Activated CD4-positive, alpha-beta T cell treated with anti-CD3 and anti-CD28 coated beads, Interleukin-2, amount 50 U/mL, for 48 hours (primary cell): ENCODE measurements around the gene GSTM4.
"Not testable (repeated sequence)": the region's sequence is repeated elsewhere in the genome, so short reads cannot be mapped to it uniquely, and the experiment has no call there.

Experiments used
- DNase-seq, 2 experiments: peaks; one replicate each; pipeline ENCODE4 v3.0.0-alpha.2; 2020

The GSTM4 gene

DNA sequence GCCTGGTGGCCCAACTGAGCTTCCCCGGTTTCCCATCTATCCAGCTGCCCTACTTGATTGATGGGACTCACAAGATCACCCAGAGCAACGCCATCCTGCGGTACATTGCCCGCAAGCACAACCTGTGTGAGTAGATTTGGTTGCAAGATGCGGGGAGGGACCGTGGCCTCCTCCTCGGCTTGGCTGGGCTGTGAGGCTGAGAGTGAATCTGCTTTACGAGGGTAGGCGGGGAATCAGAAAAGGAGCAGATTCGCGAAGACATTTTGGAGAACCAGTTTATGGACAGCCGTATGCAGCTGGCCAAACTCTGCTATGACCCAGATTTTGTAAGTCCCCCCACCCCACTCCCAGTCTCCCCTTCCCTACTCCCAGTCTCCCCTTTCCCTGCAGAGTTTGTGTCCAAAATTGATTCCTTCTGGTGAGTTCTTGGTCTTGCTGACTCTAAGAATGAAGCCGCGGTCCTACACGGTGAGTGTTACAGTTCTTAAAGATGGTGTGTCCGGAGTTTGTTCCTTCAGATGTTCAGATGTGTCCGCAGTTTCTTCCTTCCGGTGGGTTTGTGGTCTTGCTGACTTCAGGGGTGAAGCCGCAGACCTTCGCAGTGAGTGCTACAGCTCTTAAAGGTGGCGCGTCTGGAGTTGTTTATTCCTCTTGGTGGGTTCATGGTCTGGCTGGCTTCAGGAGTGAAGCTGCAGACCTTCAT is 13.5 kb downstream of the GSTM4 start:
- no peak for DNase-seq

DNA sequence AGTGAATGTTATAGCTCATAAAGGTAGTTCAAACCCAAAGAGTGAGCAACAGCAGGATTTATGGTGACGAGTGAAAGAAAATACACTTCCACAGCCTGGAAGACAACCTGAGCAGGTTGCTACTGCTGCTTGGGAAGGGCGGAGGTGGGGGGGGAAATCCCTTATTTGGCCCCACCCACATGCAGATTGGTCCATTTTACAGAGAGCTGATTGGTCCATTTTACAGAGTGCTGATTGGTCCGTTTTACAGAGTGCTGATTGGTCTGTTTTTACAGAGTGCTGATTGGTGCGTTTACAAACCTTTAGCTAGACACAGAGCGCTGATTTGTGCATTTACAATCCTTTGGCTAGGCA is 14.0 kb downstream of the GSTM4 start:
- not testable (repeated sequence) for DNase-seq

DNA sequence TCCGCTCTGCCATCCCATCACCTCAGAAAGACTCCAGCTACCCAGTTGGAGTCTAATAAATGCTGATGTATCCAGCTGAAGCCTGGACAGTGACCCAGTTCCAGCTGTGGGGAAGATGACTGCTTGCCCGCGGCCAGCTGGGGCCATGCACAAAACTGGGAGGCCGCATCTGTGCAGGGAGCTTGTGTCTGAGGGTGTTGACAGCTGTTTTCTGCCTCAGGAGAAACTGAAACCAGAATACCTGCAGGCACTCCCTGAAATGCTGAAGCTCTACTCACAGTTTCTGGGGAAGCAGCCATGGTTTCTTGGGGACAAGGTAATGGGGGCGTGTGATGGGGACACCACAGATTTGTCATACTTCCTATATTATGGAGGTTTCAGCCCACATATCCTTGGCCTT is 15.2 kb downstream of the GSTM4 start:
- DNase-seq: no peak

DNA sequence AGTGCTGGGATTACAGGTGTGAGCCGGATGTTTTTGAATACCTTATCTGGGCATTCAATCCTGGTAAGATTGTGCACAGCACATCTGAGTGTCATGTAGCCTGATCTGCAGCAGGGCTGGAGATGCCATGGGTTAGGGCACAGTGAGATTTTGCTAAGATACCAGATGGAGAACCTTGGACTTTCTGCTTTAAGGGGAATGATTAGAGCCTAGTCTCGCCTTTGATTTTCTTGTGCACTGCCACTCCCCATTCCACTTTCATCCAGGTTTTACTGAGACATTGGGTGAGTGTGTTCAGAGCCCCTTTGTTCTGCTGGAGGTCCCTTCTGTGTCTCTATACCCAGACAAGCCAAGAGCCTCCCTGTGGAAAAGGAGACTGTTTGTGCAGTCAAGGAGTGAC is 18.0 kb downstream of the GSTM4 start:
- DNase-seq: not testable (repeated sequence)

DNA sequence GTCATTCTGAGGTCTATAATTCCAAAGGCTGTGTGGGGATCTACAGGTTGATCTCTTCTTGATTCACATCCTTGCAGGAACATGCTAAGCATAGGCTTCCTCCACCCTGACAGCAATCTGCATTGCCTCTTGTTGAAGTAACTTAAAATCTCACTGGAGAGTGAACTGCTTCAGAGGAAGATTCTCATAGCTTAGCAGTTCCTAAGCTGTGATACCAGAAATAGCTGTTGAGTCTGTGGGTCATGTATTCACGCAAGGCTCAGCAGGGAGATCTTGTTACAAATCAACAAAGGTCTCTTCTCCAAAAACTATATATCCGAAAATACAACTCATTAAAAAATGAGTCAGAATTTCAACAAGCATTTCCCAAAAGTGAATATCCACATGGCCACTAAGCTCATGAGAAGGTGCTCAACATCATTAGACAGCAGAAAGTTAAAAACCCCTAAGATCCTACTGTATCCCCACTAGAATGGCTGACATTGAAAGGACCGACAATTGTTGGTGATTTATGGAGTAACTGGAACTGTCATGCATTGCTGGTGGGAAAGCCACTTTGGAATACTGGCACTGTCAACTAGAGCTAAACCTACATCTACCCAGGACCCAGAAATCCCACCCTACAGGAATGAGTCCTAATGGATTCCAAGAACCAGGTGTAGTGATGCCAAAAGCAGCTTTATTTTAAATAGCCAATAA is 20.9 kb downstream of the GSTM4 start:
- DNase-seq: not testable (repeated sequence)

DNA sequence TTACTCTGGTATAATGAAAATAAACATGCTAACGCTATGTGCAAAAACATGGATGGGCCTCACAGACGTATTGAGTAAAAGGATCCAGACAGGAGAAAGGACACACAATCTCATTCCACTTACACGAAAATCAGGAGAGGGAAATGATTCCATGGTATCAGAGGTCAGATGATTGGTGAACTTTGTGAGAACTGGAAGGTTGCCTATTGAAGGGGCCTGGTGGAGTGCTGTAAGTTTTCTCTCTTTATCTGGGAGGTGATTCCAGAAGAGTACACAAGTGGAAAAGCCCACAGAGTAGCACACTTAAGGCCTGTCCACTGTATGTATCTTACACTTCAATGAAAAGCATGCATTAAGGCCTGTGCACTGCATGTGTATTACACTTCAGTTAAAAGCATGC is 21.6 kb downstream of the GSTM4 start:
- DNase-seq: no peak

DNA sequence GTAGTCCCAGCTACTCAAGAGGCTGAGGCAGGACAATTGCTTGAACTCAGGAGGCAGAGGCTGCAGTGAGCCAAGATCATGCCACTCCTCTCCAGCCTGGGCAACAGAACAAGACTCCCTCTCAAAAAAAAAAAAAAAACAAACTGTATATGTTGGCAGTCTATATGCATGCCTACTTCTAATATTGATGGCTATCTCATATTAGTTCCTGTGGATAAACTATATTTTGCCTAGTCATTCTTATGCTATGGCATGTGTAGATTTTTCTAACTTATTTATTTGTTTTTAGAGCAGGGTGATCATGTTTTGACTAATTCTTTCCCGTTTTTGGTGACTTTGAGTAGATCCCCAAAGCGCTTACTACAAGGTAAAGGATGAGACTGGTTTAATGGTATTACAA is 22.7 kb downstream of the GSTM4 start:
- not testable (repeated sequence) for DNase-seq

DNA sequence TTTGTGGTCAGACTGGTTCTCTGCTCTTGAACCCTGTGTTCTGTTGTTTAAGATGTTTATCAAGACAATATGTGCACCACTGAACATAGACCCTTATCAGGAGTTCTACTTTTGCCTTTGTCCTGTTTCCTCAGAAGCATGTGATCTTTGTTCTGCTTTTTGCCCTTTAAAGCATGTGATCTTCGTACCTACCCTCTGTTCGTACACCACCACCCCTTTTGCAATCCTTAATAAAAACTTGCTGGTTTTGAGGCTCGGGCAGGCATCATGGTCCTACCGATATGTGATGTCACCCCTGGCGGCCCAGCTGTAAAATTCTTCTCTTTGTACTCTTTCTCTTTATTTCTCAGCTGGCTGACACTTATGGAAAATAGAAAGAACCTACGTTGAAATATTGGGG is 28.9 kb downstream of the GSTM4 start:
- DNase-seq: not testable (repeated sequence)

DNA sequence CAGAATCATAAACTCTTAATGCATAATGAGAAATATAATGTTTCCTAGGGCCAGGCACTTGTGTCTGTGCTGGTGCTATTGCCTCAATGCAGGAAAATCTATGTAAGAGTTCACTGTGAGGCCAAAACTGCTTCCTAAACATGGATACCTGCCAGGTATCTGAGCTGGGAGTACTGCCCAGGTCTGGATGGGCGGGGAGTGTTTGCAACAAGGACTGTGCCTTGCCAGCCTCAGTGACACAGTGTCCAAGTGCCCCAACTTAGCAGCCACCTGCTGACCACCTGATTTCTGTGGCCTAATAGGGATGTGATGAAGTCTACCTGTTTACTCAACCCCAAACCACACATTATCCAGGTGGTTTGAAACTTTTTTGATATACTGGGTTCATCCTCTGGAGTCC is 29.5 kb downstream of the GSTM4 start:
- not testable (repeated sequence) for DNase-seq

DNA sequence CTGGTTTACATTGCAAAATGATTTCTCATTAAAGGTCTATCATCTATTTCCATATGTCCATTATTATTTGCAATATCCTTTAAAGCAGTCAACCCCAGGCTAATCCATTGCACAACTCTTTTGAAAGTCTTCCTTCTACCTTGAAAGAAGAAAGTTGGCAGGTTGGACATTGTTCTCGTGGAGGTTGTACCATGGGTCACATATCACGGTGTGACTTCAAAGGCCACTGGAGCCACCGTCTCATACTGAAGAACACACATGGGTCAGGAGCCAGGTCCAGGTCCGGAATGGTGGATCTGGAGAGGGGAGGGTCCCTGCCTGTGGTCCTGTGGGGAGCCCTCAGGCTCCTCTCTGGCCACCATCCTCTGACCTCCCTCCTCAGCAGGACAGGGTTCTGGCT is 30.0 kb downstream of the GSTM4 start:
- not testable (repeated sequence) for DNase-seq

DNA sequence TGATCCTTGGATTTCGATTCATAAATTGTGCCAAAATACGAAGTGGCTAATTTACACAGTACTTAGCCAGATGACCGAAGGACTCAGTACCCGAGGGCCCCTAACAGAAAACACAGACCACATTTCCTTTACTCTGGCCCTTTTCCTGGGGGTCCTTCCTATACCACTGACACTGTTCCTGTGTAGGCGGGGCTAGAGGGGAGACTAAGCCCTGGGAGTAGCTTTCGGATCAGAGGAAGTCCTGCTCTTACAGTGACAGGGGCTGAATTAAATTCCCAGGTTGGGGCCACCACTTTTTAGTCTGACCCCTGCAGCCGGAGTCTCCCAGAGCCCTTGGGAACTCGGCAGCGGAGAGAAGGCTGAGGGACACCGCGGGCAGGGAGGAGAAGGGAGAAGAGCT is 31.2 kb downstream of the GSTM4 start:
- DNase-seq: not testable (repeated sequence)

DNA sequence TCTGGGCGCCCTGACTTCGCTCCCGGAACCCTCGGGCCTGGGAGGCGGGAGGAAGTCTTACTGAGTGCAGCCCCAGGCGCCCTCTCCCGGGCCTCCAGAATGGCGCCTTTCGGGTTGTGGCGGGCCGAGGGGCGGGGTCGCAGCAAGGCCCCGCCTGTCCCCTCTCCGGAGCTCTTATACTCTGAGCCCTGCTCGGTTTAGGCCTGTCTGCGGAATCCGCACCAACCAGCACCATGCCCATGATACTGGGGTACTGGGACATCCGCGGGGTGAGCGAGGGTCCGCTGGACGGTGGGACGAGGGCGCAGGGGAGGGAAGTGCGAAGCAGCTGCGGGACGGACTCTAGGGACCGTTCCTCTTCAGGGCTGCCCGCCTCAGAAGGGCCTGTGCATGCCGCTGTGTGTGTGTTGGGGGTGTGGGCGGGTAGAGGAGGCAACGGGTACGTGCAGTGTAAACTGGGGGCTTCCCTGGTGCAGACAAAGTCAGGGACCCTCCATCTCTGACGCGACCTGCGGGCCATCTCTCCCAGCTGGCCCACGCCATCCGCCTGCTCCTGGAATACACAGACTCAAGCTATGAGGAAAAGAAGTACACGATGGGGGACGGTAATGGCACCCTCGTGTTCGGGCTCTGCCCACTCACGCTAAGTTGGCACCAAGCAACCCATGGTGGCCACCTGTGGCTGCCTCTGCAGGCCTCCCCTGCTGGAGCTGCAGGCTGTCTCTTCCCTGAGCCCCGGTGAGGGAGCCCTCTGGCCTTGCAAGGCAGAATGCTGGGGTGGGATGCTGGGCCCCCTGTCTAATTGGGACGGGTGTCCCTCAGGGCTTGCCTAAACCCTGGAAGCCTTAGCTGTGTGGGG is 32.0 kb downstream of the GSTM4 start, which contains the start of gene GSTM1:
GSTM1 (plus strand) TSS at position 177 of the 859 bp plus-strand sequence; CDS start at position 234, 57 bp downstream.
- DNase-seq: peak; percentile 75 to 79

DNA sequence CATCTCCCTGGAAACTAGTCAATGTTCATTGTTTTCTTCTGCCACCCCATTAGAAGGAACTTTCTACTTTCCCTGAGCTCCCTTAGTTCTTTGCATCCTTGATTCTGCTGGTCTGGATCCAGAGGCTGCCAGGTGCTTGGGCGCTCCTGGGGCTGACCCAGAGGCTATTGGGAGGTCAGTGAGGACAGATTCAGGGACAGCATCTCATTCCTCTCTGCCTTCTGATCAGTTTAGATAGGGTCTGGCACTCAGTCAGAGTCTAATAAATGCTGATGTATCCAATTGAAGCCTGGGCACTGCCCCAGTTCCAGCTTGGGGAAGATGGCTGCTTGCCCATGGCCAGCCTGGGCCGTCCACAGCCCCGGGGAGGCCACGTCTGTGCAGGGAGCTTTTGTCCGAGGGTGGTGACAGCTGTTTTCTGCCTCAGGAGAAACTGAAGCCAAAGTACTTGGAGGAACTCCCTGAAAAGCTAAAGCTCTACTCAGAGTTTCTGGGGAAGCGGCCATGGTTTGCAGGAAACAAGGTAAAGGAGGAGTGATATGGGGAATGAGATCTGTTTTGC is 34.0 kb downstream of the GSTM4 start:
- DNase-seq: no peak

DNA sequence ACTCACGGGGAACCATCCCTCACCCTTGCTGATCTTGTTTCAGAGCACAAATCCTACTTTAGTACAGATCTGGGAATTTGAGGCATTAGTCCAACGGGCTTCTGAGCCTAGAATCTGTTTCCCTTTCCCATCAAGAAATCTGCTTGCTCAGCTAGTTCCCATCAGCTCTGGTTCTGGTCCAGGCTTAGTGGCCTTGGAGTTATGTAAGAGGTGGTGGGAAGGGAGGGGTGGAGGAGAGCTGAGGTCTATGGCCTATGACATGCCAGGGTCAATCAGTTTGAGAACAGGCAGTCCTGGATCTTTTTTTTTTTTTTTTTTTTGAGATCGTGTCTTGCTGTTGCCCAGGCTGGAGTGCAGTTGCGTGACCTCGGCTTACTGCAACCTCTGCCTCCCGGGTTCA is 35.9 kb downstream of the GSTM4 start:
- no peak for DNase-seq

DNA sequence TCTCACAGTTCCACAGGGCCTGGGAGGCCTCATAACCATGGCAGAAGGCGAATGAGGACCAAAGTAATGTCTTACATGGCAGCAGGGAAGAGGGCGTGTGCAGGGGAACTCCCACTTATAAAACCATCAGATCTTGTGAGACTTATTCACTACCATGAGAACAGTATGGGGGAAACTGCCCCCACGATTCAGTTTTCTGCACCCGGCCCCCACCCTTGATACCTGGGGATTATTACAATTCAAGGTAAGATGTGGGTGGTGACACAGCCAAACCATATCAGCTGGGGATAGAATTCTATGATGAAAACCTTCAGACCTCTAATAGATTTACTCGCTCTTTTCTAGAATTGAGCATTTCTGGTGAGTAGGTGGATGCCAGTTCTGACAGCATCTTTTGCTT is 38.5 kb downstream of the GSTM4 start:
- DNase-seq: not testable (repeated sequence)

DNA sequence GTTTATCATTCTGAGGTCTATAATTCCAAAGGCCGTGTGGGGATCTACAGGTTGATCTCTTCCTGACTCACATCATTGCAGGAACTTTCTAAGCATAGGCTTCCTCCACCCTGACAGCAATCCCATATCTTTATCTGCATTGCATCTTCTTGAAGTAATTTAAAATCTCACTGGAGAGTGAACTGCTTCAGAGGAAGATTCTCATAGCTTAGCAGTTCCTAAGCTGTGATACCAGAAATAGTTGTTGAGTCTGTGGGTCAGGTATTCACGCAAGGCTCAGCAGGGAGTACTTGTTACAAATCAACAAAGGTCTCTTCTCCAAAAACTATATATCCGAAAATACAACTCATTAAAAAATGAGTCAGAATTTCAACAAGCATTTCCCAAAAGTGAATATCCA is 39.2 kb downstream of the GSTM4 start:
- DNase-seq: not testable (repeated sequence)

DNA sequence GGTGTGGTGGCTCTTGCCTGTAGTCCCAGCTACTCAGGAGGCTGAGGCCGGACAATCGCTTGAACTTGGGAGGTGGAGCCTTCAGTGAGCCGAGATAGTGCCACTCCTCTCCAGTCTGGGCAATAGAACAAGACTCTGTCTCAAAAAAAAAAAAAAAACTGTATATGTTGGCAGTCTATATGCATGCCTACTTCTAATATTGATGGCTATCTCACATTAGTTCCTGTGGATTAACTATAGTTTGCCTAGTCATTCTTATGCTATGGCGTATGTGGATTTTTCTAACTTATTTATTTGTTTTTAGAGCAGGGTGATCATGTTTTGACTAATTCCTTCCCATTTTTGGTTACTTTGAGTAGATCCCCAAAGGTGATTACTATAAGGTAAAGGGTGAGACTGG is 41.2 kb downstream of the GSTM4 start:
- no peak for DNase-seq

DNA sequence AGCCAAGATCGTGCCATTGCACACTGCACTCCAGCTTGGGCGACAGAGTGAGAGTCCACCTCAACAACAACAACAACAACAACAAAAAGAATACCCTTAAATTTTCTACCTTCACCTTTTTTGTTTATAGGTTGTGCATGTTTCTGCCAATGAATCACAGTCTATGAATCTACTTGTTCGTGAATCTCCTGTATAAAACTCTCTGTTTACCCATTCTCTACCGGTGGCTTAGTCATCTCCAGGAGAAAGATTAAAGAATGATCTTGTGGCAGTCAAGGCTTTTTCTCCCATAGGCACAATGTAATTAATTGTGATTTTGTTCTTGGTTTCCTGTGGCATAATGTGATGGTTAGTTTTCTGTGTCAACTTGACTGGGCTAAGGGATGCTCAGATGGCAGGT is 42.0 kb downstream of the GSTM4 start:
- DNase-seq: not testable (repeated sequence)

DNA sequence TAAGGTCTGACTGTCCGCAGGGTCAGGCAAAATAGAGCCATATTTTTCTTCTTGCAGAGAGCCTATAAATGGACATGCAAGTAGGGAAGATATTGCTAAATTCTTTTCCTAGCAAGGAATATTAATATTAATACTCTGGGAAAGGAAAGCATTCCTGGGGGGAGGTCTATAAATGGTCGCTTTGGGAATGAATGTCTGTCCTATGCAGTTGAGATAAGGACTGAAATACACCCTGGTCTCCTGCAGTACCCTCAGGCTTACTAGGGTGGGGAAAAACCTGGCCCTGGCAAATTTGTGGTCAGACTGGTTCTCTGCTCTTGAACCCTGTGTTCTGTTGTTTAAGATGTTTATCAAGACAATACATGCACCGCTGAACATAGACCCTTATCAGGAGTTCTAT is 47.0 kb downstream of the GSTM4 start:
- DNase-seq: not testable (repeated sequence)

DNA sequence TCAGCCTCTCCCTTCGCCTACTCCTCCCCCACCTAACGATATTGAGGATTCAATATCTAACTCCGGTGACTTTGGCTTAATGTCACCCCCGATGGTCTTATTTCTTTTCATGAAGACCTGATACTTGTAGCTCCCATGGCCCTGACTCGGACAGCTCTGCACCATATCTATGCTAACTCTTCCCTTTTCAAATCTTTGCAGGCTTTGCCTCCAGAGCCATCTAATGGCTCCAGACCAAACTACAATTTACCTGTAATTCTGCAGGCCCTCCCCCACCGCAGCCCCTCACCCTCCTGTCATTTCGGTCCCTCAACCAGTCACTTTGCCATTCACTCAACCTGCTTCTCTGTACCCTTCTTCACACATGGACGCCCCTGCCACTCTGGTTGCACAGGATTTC is 48.3 kb downstream of the GSTM4 start:
- no peak for DNase-seq

DNA sequence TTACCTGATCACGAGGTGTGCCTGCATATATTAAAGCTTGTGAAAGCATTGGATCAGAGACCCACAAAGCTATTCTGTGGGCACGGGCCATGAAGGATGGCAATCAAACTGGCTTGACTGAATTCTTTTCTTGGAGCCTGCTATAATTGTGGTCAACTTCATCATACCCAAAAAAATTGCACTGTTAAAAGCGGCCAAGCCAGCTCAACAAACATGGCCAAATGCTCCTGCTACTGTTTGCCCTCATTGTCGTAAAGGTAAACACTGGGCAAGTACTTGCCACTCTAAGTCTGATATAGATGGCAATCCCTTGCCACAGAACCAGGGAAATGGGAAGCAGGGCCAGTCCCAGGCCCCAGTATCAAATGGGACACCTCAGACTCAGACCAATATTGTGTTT is 49.5 kb downstream of the GSTM4 start:
- no peak for DNase-seq

DNA sequence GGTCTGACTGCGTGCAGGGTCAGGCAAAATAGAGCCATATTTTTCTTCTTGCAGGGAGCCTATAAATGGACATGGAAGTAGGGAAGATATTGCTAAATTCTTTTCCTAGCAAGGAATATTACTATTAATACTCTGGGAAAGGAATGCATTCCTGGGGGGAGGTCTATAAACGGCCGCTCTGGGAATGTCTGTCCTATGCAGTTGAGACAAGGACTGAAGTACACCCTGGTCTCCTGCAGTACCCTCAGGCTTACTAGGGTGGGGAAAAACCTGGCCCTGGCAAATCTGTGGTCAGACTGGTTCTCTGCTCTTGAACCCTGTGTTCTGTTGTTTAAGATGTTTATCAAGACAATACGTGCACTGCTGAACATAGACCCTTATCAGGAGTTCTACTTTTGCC is 53.0 kb downstream of the GSTM4 start:
- DNase-seq: not testable (repeated sequence)

DNA sequence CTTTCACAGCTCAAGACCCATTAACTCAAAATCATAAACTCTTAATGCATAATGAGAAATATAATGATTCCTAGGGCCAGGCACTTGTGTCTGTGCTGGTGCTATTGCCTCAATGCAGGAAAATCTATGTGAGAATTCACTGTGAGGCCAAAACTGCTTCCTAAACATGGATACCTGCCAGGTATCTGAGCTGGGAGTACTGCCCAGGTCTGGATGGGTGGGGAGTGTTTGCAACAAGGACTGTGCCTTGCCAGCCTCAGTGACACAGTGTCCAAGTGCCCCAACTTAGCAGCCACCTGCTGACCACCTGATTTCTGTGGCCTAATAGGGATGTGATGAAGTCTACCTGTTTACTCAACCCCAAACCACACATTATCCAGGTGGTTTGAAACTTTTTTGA is 53.9 kb downstream of the GSTM4 start:
- DNase-seq: not testable (repeated sequence)
